K562 (cell line): ENCODE measurements around the gene RPH3AL. TPM values are rescaled to one million over a fixed set of nuclear protein-coding genes. Genes with fewer than 3 reads are reported as not detected.

Experiments used
- ATAC-seq: fragments of 200-7000 bp; cut with Tn5 transposase; 3 replicates; pipeline ENCODE4 v1.9.1; 2020; ENCODE audit warnings: moderate library complexity
- BruUV-seq: library from RNA; stranded (reverse); fragments of 400-500 nt; replicated peaks from 2 replicates; lab custom pipeline; 2021; lab: Mats Ljungman, UMichigan
- CTCF ChIA-PET: fragments of 300-600 bp; formaldehyde crosslinking; extraction: SDS; loops from one replicate; lab custom pipeline; 2021; ENCODE audit warnings: low intra/inter-chr PET ratio; lab: Yijun Ruan, JAX
- POLR2A ChIA-PET: fragments of 300-600, 350-650 bp; sonication (Branson Sonifier 250); formaldehyde crosslinking; extraction: SDS; loops from one replicate; lab custom pipeline; 2021; ENCODE audit warnings: antibody characterized with exemption, inconsistent platforms; lab: Yijun Ruan, JAX
- DNase-seq, 4 experiments: peaks; one replicate each; pipeline versions ENCODE4 v3.0.0 to v3.0.0-alpha.2; 2011 to 2018; ENCODE audit warnings: low spot score in 3 of 4, mixed read lengths in 3 of 4; ENCODE audit errors: extremely low read depth in 1 of 4
- FAIRE-seq: peaks from 2 replicates; lab custom pipeline; 2011; peaks lifted over from hg19 to GRCh38; lab: Jason Lieb, UNC
- H2AFZ ChIP-seq: 2 replicates; pipeline ENCODE4 v1.6.0; 2011; ENCODE audit warnings: low read depth, low read length, control low read depth, inconsistent platforms
- H3K27ac ChIP-seq: fragments of 200-600 bp; 3 replicates; pipeline ENCODE4 v1.8.0; 2011; ENCODE audit warnings: low read depth, mild to moderate bottlenecking, control low read depth, inconsistent platforms, low read length, moderate library complexity, mixed read lengths; ENCODE audit errors: extremely low read depth
- H3K27me3 ChIP-seq, 2 experiments: fragments of 300-600 bp in 1 of 2; 2 replicates in 1 of 2; 3 replicates in 1 of 2; pipeline versions ENCODE4 v1.6.0 to v1.8.0; 2011; ENCODE audit warnings: inconsistent platforms in 2 of 2, low read length in 2 of 2, mild to moderate bottlenecking in 1 of 2, mixed read lengths in 1 of 2, moderate library complexity in 1 of 2; ENCODE audit not compliant: control insufficient read depth in 2 of 2, insufficient read depth in 2 of 2
- H3K36me3 ChIP-seq: fragments of 300-600 bp; 3 replicates; pipeline ENCODE4 v1.8.0; 2011; ENCODE audit warnings: mild to moderate bottlenecking, low read length, inconsistent platforms; ENCODE audit not compliant: control insufficient read depth, insufficient read depth
- H3K4me1 ChIP-seq, 2 experiments: fragments of 200-600 bp in 1 of 2; replicated peaks in 1 of 2; 2 replicates in 1 of 2; 3 replicates in 1 of 2; pipeline versions ENCODE4 v1.5.1 to v1.8.0; 2011; ENCODE audit warnings: inconsistent platforms in 2 of 2, low read length in 2 of 2, mild to moderate bottlenecking in 1 of 2, mixed read lengths in 1 of 2, moderate library complexity in 1 of 2; ENCODE audit not compliant: control insufficient read depth in 2 of 2, insufficient read depth in 2 of 2
- H3K4me2 ChIP-seq: 2 replicates; pipeline ENCODE4 v1.6.1; 2011; ENCODE audit warnings: low read length, control low read depth, inconsistent platforms, mixed read lengths; ENCODE audit not compliant: insufficient read depth
- H3K4me3 ChIP-seq: fragments of 200-600 bp; sonication (generic), shearing (Covaris generic); 2 replicates; pipeline ENCODE4 v1.5.1; 2016; ENCODE audit warnings: control low read depth, inconsistent platforms
- H3K79me2 ChIP-seq: fragments of 200-600 bp; 3 replicates; pipeline ENCODE4 v1.8.0; 2011; ENCODE audit warnings: low read length, inconsistent platforms; ENCODE audit not compliant: control insufficient read depth, insufficient read depth
- H3K9ac ChIP-seq, 2 experiments: 2 replicates each; pipeline versions ENCODE4 v1.6.0 to v1.6.1; 2011; ENCODE audit warnings: low read depth in 2 of 2, low read length in 2 of 2, control low read depth in 1 of 2, inconsistent platforms in 1 of 2, mild to moderate bottlenecking in 1 of 2, mixed read lengths in 1 of 2; ENCODE audit not compliant: insufficient read depth in 1 of 2
- H3K9me1 ChIP-seq: one replicate; pipeline ENCODE4 v1.6.0; 2011; ENCODE audit warnings: inconsistent platforms, mild to moderate bottlenecking, low read length, moderate library complexity; ENCODE audit not compliant: control insufficient read depth, insufficient read depth
- H3K9me3 ChIP-seq: replicated peaks from 2 replicates; pipeline ENCODE4 v1.5.1; 2011; ENCODE audit warnings: low read depth, low read length, inconsistent platforms; ENCODE audit not compliant: control insufficient read depth, insufficient read depth
- H4K20me1 ChIP-seq: replicated peaks from 2 replicates; pipeline ENCODE4 v1.6.1; 2011; ENCODE audit warnings: low read length, inconsistent platforms, mixed read lengths; ENCODE audit not compliant: control insufficient read depth, insufficient read depth
- RBFOX2 ChIP-seq: fragments of 200-400 bp; formaldehyde crosslinking; IDR thresholded peaks from 2 replicates; pipeline ENCODE4 v1.6.1; 2017; ENCODE audit warnings: low read depth, mild to moderate bottlenecking, low read length, moderate library complexity
- SMARCA4 ChIP-seq: fragments of 450-650 bp; IDR thresholded peaks from 2 replicates; pipeline ENCODE4 v1.6.1; 2016
- WGBS: fragments of 100-300 bp; shearing (Covaris generic); methylation state at CpG from one replicate; pipeline ENCODE4 v1.1.6; 2016; ENCODE audit warnings: low coverage, mixed read lengths; ENCODE audit not compliant: insufficient coverage; ENCODE audit errors: missing lambda C conversion rate; 5-methylcytosine and 5-hydroxymethylcytosine counted together
- in situ Hi-C: fragments of 300-500 bp; cut with MboI; formaldehyde crosslinking; loops from 4 replicates; pipeline ENCODE4 v1.15.0; 2018; ENCODE audit warnings: inconsistent platforms, mixed read lengths
- intact Hi-C: fragments of 100-400 bp; cut with micrococcal nuclease; formaldehyde crosslinking; loops from 2 replicates; pipeline ENCODE4 v1.14.2; 2022
- polyA plus RNA-seq, 8 experiments: library from polyadenylated mRNA; depleted of rRNA in 4 of 8; stranded (reverse) in 5 of 8; unstranded in 3 of 8; fragments of >200 nt; fragmentation: Nextera tagmentation in 2 of 8; fragmentation: Illumina TruSeq in 1 of 8; extraction: Ambion mirVana in 2 of 8; extraction: Trizol in 1 of 8; gene quantifications; 2 replicates each; pipeline versions ENCODE4 v1.2.1 to v1.2.3, GENCODE V29; 2011 to 2014; ENCODE audit warnings: inconsistent platforms in 1 of 8, missing spikeins in 1 of 8
- total RNA-seq, 7 experiments: library from RNA; depleted of rRNA in 6 of 7; stranded (reverse); fragments of >200 nt in 6 of 7; fragmentation: Illumina TruSeq in 2 of 7; extraction: Trizol in 2 of 7; gene quantifications; 2 replicates each; pipeline versions ENCODE4 v1.2.1 to v1.2.3, GENCODE V29; 2011 to 2021; ENCODE audit warnings: low replicate concordance in 1 of 7
- TF ChIP-seq, protein P1 (sequence below): IDR thresholded peaks from 2 replicates; pipeline ENCODE4 v1.6.1; 2011; ENCODE audit warnings: borderline replicate concordance, low read depth, mild to moderate bottlenecking, moderate library complexity, low read length; ENCODE audit not compliant: insufficient read depth, poor library complexity, severe bottlenecking
- TF ChIP-seq, protein P2 (sequence below), 2 experiments: fragments of 450-650 bp; IDR thresholded peaks; 2 replicates each; pipeline ENCODE4 v1.6.1; 2016; ENCODE audit warnings: mild to moderate bottlenecking in 2 of 2, borderline replicate concordance in 1 of 2, low read depth in 1 of 2, moderate library complexity in 1 of 2
- TF ChIP-seq, protein P3 (sequence below): fragments of 250-450 bp; sonication (Bioruptor Pico); IDR thresholded peaks from 2 replicates; pipeline ENCODE4 v1.5.0; 2022; ENCODE audit warnings: mild to moderate bottlenecking
- TF ChIP-seq, protein P4 (sequence below): fragments of 250-450 bp; sonication (Bioruptor Pico); IDR thresholded peaks from 2 replicates; pipeline ENCODE4 v1.4.0; 2020

Gene RPH3AL
- total and polyA plus RNA-seq, 9 of the 15 experiments (the other 6 are each of a cell fraction or from before 2014, with no cell fraction given), result 0.18 to 1.7 (median 0.39) TPM

DNA sequence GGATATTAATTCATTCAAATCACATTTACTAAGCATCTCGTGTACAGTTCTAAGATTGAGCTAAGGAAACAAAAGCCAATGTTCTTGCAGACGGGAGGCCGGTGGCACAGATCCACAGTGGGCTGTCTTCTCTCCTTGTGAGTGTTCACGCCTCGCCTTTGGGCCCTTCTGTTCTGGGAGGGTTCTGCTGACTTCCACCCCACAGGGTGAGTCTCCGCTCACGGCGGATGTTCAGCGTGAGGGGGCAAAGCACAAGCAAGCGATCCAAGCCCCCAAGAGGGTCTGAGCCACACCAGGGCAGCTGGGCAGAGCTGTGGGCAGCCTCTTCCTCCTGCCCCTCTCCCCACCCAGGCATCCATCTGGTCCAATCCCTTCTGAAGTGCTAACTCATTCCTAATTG is 86.9 kb downstream of the RPH3AL start:
- H3K4me1 ChIP-seq, result peaks cover 0 to 7% of the 10 kb centered on the region in 2 experiments; a peak in 2 of 5 replicates
- H2AFZ ChIP-seq, result no peak overlapping the region
- H3K27me3 ChIP-seq, result peaks cover 6 to 54% of the 10 kb centered on the region in 2 experiments; a peak in 3 of 5 replicates
- no peaks in the 10 kb centered on the region for H3K36me3 ChIP-seq
- WGBS, result 0% methylated on average over 9 of the region's 10 CpGs
- no peak for ATAC-seq
- no peak overlapping the region; a peak in 1 of 4 replicates for H3K9ac ChIP-seq
- ChIA-PET CTCF (no interaction called here), POLR2A (interaction anchor here (0.6 kb wide), 1 partner anchor 15 kb away, joined by 3 read pairs; no protein-coding TSS in a partner anchor)
- H3K4me3 ChIP-seq, result no peak overlapping the region
- H3K9me3 ChIP-seq, result no peaks in the 10 kb centered on the region
- no peak overlapping the region for H3K27ac ChIP-seq
- no peak for FAIRE-seq
- BruUV-seq, result no TSS peak
- H3K9me1 ChIP-seq, result no peaks in the 10 kb centered on the region
- H4K20me1 ChIP-seq, result no peaks in the 10 kb centered on the region
- H3K79me2 ChIP-seq, result no peaks in the 10 kb centered on the region
- intact Hi-C loops (no loop called here), in situ Hi-C loops (no loop called here)
- H3K4me2 ChIP-seq, result no peak overlapping the region
- DNase-seq, result no peak
- TF ChIP-seq RBFOX2 (no peak), SMARCA4 (no peak)
- TF ChIP-seq, protein P1, sequence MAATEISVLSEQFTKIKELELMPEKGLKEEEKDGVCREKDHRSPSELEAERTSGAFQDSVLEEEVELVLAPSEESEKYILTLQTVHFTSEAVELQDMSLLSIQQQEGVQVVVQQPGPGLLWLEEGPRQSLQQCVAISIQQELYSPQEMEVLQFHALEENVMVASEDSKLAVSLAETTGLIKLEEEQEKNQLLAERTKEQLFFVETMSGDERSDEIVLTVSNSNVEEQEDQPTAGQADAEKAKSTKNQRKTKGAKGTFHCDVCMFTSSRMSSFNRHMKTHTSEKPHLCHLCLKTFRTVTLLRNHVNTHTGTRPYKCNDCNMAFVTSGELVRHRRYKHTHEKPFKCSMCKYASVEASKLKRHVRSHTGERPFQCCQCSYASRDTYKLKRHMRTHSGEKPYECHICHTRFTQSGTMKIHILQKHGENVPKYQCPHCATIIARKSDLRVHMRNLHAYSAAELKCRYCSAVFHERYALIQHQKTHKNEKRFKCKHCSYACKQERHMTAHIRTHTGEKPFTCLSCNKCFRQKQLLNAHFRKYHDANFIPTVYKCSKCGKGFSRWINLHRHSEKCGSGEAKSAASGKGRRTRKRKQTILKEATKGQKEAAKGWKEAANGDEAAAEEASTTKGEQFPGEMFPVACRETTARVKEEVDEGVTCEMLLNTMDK, result no peak
- TF ChIP-seq, protein P2, sequence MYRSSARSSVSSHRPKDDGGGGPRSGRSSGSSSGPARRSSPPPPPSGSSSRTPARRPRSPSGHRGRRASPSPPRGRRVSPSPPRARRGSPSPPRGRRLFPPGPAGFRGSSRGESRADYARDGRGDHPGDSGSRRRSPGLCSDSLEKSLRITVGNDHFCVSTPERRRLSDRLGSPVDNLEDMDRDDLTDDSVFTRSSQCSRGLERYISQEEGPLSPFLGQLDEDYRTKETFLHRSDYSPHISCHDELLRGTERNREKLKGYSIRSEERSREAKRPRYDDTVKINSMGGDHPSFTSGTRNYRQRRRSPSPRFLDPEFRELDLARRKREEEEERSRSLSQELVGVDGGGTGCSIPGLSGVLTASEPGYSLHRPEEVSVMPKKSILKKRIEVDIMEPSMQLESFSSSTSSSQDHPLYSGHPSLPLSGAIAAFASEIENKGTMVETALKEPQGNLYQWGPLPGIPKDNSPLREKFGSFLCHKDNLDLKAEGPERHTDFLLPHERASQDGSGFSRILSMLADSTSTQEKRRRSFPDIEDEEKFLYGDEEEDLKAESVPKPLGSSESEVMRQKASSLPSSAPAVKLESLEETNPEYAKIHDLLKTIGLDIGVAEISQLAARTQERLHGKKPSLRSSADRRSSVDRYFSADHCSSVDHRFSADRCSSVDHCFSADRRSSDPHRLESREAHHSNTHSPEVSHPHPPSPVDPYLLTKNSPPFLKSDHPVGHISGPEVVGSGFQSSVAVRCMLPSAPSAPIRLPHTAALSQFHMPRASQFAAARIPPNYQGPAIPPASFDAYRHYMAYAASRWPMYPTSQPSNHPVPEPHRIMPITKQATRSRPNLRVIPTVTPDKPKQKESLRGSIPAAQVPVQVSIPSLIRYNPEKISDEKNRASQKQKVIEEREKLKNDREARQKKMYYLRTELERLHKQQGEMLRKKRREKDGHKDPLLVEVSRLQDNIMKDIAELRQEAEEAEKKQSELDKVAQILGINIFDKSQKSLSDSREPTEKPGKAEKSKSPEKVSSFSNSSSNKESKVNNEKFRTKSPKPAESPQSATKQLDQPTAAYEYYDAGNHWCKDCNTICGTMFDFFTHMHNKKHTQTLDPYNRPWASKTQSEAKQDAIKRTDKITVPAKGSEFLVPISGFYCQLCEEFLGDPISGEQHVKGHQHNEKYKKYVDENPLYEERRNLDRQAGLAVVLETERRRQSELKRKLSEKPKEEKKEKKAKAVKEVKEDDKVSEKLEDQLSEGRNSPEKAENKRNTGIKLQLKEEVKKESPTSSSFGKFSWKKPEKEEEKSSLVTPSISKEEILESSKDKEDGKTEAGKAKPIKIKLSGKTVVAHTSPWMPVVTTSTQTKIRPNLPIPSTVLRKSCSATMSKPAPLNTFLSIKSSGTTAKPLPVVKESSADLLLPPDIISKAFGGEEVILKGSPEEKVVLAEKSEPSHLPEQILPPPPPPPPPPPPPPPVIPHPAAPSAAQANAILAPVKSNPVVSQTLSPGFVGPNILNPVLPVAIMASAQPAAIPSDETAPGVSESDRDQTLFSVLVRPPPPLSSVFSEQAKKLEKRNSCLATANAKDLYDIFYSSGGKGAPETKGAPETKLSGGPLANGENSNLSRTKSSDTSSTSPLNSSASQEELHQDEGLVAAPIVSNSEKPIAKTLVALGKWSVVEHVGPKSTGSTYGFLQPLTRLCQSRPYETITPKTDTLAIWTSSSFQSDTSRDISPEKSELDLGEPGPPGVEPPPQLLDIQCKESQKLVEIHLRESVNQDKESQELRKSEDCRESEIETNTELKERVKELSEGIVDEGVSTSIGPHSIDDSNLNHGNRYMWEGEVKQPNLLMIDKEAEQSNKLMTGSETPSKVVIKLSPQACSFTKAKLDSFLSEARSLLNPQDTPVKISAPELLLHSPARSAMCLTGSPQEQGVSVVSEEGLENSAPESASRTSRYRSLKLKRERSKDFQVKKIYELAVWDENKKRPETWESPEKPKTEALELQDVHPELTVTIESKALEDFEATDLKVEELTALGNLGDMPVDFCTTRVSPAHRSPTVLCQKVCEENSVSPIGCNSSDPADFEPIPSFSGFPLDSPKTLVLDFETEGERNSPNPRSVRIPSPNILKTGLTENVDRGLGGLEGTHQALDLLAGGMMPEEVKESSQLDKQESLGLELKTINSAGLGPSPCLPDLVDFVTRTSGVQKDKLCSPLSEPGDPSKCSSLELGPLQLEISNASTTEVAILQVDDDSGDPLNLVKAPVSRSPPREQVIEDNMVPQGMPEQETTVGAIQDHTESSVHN (IDR thresholded peaks at IDR 0.05; ENCODE audit: borderline replicate concordance in 1 of 2, low read depth in 1 of 2), result no peak
- TF ChIP-seq, protein P3, sequence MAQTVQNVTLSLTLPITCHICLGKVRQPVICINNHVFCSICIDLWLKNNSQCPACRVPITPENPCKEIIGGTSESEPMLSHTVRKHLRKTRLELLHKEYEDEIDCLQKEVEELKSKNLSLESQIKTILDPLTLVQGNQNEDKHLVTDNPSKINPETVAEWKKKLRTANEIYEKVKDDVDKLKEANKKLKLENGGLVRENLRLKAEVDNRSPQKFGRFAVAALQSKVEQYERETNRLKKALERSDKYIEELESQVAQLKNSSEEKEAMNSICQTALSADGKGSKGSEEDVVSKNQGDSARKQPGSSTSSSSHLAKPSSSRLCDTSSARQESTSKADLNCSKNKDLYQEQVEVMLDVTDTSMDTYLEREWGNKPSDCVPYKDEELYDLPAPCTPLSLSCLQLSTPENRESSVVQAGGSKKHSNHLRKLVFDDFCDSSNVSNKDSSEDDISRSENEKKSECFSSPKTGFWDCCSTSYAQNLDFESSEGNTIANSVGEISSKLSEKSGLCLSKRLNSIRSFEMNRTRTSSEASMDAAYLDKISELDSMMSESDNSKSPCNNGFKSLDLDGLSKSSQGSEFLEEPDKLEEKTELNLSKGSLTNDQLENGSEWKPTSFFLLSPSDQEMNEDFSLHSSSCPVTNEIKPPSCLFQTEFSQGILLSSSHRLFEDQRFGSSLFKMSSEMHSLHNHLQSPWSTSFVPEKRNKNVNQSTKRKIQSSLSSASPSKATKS, result no peak
- TF ChIP-seq, protein P4, sequence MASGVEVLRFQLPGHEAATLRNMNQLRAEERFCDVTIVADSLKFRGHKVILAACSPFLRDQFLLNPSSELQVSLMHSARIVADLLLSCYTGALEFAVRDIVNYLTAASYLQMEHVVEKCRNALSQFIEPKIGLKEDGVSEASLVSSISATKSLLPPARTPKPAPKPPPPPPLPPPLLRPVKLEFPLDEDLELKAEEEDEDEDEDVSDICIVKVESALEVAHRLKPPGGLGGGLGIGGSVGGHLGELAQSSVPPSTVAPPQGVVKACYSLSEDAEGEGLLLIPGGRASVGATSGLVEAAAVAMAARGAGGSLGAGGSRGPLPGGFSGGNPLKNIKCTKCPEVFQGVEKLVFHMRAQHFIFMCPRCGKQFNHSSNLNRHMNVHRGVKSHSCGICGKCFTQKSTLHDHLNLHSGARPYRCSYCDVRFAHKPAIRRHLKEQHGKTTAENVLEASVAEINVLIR (CRISPR knock-in tag), result no peak
